ENCODE measurements around the gene SCAMP5. TPM values are rescaled to one million over a fixed set of nuclear protein-coding genes. Genes with fewer than 3 reads are reported as not detected.

Gene SCAMP5
- total RNA-seq, 1 experiment from 2014 or later = 6.2 TPM

DNA sequence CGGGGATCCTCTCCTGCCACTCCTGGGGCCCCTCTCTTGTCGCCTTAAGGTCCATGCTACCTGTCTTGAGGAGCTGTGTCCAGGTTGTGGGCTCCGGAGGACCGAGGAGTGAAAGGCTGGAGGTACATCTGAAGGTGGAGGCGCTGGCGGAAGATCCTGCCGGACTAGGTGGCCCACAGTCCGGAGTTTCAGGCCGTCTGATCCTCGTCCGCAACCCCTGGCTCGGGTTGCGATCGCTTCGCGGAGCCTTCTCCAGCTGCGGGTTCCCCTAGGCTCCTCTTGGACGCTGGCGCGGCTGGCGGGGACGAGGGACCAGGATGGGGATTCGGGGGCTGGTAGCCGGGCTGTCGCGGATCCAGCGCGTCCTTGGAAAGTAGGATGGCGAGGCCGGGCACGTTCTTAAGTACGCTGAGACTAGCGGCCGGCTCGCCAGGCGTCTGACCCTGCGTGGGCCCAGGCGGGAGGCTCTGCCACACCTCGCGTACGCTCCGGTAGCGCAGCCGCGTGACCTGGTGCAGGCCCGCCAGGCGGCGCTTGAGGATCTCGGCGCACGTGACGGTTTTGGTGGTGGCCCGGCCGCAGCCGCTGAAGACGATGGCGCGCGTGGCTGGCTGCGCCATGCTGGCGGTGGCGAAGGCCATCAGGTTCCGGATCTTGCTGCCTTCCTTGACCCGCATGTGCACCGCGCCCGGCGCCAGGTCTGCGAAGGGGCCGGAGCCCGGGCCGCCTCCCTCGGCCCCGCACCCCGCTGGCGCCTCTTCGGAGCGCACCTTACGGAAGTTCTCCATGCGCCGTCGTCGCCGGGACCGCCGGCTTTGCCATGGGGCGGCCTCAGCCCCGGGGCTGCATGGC lies 39.3 kb upstream of the SCAMP5 start:
- no TSS peak for BruUV-seq (replicated peaks)
- RAD21 ChIA-PET (ENCODE audit: low non-redundant PET in 1 of 2, low total read pairs in 2 of 2, uncharacterized antibody in 2 of 2, unreplicated experiment in 2 of 2) = interaction anchor here in 1 of 2 experiments (1.2 kb wide), 1 partner anchor 32 kb away, joined by 3 read pairs; no protein-coding TSS in a partner anchor
- no peaks in the 10 kb centered on the region for H3K9me3 ChIP-seq (ENCODE audit: control insufficient read depth in 1 of 2, insufficient read depth in 1 of 2, low read depth in 1 of 2, low read length in 2 of 2)
- peak overlapping the region; percentile 98 for H3K27ac ChIP-seq (ENCODE audit: low read depth, low read length)
- TF ChIP-seq ZBTB33 (IDR thresholded peaks at IDR 0.05; ENCODE audit: extremely low read depth, insufficient replicate concordance, low read length) (no peak), REST (IDR thresholded peaks at IDR 0.05; ENCODE audit: low read depth) (no peak), CTCF (IDR thresholded peaks at IDR 0.05 in 2 of 3, conservative IDR thresholded peaks at IDR 0.05 in 1 of 3; ENCODE audit: borderline replicate concordance in 1 of 3, insufficient read depth in 1 of 3, low read depth in 2 of 3, low read length in 2 of 3) (no peak), CBX3 (IDR thresholded peaks at IDR 0.05; ENCODE audit: low read depth) (no peak), RAD21 (IDR thresholded peaks at IDR 0.05; ENCODE audit: low read depth) (no peak), YY1 (IDR thresholded peaks at IDR 0.05; ENCODE audit: extremely low read depth, insufficient replicate concordance, low read depth, low read length) (no peak), EZH2phosphoT487 (IDR thresholded peaks at IDR 0.05; ENCODE audit: borderline replicate concordance) (no peak), CEBPB (IDR thresholded peaks at IDR 0.05; ENCODE audit: low read depth) (no peak), ZNF274 (IDR thresholded peaks at IDR 0.05; ENCODE audit: low read depth, low read length) (no peak)
- H3K36me3 ChIP-seq (ENCODE audit: control insufficient read depth in 1 of 2, insufficient read depth in 2 of 2, low read length in 2 of 2) = no peaks in the 10 kb centered on the region
- no peaks in the 10 kb centered on the region for H3K9me2 ChIP-seq (ENCODE audit: insufficient read depth)
- POLR2A ChIA-PET = interaction anchor here (1.0 to 1.3 kb wide), 3 partner anchors 30 to 496 kb away, joined by 3 to 4 read pairs (median 3); partner anchors contain the start of gene SCAMP5
- no peak for DNase-seq (ENCODE audit: low read depth, low spot score)
- H3K9ac ChIP-seq (ENCODE audit: low read length) = peak overlapping the region; percentile 89
- H3K4me2 ChIP-seq (ENCODE audit: low read length) = peak overlapping the region; percentile 100
- no peak for ATAC-seq
- no peaks in the 10 kb centered on the region; the same call in 1 of the 2 replicates for H3K79me2 ChIP-seq (ENCODE audit: insufficient read depth, low read length)
- H3K4me1 ChIP-seq (ENCODE audit: control insufficient read depth in 1 of 2, insufficient read depth in 2 of 2, low read length in 2 of 2) = peaks cover 38 to 79% of the 10 kb centered on the region in 2 experiments
- no peaks in the 10 kb centered on the region for H3K27me3 ChIP-seq (ENCODE audit: insufficient read depth, low read length)
- H2AFZ ChIP-seq (ENCODE audit: low read depth, low read length, poor library complexity, severe bottlenecking) = no peak overlapping the region
- H4K20me1 ChIP-seq (ENCODE audit: insufficient read depth) = no peaks in the 10 kb centered on the region
- intact Hi-C loops (cut with micrococcal nuclease) = no loop called here
- CTCF ChIA-PET = interaction anchor here (0.7 to 1.9 kb wide), 4 partner anchors 32 to 245 kb away, joined by 3 to 6 read pairs (median 6); partner anchors contain the start of gene C15orf39
- H3K4me3 ChIP-seq (replicated peaks in 1 of 2; ENCODE audit: low read depth in 1 of 2, low read length in 2 of 2) = peak overlapping the region; percentile 62 to 82
